Fibroblast of skin of right quadriceps (primary cell): ENCODE measurements around the gene CACNA2D1.

Experiments
- DNase-seq: peaks from one replicate; pipeline ENCODE4 v3.0.0-alpha.2; 2013

The CACNA2D1 gene

DNA sequence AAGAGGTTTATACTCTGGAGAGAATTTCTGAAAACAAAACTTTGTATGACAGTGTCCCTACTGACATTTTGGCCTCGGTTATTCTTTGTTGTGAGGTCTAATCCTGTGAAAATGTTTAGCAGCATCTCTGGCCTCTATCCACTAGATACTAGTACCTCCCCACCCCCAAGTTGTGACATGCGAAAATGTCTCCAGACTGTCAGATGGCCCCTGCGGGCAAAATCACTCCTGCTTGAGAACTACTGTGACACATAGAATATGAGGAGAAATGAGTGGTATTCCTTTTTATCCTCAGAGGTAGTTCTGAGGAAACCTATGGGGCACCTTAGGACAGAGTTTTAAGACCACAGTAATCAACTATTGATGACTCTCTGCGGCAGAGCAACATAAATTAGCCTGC is 358.5 kb downstream of the CACNA2D1 start:
- no peak for DNase-seq

DNA sequence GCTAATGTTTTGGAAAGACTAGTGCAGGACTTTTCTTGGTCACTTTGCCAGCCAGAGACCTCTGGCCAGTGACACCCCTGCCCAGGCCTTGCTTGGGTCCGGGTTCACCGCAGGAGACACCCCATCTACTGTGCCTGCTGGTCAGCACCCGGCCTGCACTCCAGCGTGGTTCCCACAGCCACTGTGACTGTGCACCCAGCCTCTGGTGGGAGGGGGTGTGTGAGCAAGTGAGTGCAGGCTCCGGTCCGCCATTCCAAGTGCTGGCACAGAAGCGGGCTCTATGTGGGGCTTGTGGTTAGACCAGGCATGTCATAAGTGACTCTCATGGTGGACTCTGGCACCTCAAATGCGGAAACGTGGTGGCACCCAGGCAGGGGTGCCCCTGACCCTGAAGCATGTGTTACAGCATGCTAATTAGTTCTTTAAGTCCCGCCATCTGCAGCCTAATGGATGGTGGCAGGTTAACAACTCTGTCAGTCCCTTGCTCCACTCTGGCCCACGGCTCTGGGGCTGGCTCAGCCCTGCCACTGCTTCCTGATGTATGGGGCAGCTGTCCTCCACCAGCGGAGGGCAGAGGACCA is 361.8 kb downstream of the CACNA2D1 start:
- no peak for DNase-seq

DNA sequence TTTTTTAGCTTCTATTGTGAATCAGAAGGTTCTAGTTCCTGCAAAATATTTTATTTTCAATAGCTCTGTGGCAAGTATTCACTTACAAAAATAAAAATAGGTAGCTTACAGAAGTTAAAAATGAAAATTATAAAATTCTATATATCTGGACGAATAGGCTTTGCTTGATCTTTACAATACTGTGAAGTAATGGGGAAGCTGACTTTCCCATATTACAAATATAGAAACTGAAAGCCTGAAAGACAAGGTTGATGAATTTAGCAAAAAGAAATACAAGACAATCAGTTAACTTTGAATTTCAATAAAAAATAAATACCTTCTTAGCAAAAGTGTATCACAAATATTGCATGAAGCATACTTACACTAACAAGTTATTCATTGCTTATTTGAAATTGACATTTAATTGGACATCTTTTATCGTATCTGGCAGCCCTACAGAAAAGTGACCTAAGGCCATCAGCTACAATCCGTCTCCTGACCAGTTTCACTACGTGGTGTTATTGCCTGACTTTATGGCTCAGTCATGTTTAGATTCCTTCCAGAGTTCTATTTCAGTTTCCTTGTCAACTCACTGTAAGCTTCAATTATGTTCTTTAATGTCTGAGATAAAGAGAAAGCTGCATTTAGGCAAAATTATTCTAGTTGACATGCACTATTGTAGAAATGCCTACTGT is 363.2 kb downstream of the CACNA2D1 start:
- no peak for DNase-seq

DNA sequence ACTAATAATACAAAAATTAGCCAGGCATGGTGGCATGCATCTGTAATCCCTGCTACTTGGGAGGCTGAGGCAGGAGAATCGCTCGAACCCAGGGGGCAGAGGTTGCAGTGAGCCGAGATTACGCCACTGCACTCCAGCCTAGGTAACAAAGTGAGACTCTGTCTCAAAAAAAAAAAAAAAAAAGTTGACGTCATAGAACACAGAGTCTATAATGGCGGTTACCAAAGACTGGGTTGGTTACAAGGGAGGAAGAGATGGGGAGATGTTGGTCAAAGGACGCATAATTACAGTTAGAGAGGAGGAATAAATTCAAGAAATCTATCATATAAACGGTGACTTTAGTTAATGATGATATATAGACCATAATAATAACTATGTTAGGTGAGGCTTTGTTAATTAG is 364.1 kb downstream of the CACNA2D1 start:
- no peak for DNase-seq

- no peak for DNase-seq
Observed at GRCh38 chr7:82078807-82079206, 364.8 kb downstream of the CACNA2D1 start.

- no peak for DNase-seq
Observed at GRCh38 chr7:82071468-82071867, 372.1 kb downstream of the CACNA2D1 start.

- no peak for DNase-seq
Observed at GRCh38 chr7:82067628-82068264, 375.8 kb downstream of the CACNA2D1 start.

- no peak for DNase-seq
Observed at GRCh38 chr7:82057476-82057875, 386.1 kb downstream of the CACNA2D1 start.

DNA sequence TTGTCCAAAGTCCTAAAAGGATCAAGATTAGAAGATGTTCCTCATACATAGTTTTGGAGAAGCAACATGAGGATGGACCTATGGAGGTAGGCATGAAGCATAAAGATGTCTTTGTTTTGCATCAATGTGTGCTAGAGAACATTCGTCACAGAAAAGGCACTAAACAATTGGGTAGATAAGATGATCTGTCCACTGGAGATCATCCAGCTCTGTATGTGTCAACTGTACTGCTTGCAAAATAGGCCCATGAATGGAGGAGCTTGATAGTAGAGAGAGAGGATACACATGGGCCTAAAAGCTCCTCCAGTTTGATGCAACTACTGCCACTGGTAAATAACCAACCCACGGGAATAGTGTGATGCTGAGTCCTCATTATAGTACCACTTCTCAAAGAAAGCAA is 387.3 kb downstream of the CACNA2D1 start:
- no peak for DNase-seq

GRCh38 chr7:82054544-82054943 is 389.0 kb downstream of the CACNA2D1 start:
- DNase-seq, result no peak

GRCh38 chr7:82053453-82054032 is 390.0 kb downstream of the CACNA2D1 start:
- no peak for DNase-seq

GRCh38 chr7:82051601-82052000 is 392.0 kb downstream of the CACNA2D1 start:
- DNase-seq, result peak; percentile 45

- peak; percentile 79 for DNase-seq
Observed at GRCh38 chr7:82050792-82051191, 392.8 kb downstream of the CACNA2D1 start.

DNA sequence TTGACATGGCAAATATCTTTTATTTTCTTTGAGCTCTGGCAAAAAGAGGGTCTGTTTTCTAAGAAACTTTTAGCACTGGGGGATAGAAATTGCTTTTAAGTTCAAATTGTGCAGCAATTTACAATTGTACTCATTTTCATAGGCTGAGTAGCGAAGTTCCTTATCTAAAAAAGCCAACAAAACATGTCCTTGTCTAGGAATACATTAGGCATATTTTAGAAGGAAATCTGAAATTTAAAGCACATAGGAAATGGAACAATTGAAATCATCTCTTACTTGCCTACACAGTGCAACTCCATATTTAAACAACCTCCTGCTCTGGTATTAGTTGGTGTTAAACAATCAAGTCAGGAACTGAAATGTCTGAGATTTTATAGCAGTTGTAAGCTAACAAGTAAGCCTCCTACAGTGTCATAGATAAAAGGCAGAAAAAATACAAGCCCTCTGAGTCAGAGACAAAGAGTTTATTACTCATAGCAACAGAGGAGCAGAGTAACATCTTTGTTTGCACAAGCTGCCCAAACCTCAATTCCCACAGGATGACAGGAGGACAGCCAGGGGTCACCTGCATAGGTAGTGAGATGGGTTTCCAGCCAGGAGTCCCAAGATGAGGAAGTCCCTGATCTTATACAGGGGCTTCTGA is 393.6 kb downstream of the CACNA2D1 start:
- peak; percentile 89 for DNase-seq

DNA sequence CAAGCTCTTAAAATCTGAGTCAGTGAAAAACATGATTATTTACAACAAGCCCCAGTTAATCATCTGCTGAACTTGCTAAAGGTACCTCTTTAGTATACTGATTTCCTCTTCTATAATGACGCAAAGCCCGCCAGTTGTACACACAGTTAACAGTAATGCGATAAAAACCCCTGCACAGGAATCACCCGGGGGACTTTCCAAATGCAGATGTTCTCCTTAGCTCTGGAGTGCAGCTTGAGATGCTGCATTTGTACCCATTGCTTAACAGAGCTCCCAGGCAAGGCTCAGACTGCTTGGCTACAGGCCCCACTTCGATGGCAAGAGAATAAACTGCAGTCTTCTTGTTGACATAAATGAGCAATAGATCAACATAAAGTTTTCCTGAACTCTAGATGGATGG is 394.1 kb downstream of the CACNA2D1 start:
- no peak for DNase-seq

DNA sequence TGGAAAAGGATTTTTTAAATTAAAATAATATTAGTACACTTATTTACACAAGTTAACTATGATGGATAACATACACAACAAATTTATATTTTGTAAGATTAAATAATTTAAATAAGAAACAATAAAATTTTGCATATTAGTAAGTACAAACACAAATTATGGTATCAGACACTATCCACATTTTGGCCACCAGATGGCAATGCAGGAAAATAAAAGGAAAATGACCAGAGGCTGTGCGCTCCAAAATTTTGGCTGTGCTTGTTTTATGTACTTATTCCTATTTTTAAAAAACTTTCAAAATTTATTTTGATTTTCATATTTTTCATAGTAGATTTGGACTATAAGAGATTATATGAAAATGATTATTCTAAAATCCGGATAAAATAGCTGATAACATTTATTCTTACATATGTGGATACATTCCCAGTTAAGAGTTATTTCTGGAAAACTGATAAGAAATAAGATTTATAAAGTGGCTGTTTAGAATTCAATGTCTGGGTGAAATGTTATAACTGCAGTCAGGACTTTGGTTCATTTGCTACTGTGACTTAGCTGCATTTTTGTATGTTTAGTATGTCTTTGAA is 399.0 kb downstream of the CACNA2D1 start:
- DNase-seq, result peak; percentile 52

DNA sequence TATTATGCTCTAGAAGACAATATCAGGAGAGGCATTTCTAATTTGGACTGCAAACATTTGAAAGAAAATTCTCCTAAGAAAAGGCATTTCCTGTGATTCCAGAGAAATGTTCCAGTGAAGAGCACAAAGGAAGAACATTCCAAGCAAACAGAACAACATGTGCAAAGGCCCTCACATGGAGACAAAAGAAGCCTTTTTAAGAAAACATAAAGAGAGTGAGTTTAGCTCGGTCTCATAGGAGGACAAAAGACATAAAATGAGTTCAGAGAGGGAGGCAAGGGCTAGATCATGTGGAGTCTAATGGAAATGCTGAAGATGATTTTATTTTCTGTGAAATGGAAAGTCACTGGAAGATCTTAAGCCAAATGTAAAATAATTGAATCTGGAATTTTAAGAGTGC is 404.0 kb downstream of the CACNA2D1 start:
- DNase-seq, result no peak

DNA sequence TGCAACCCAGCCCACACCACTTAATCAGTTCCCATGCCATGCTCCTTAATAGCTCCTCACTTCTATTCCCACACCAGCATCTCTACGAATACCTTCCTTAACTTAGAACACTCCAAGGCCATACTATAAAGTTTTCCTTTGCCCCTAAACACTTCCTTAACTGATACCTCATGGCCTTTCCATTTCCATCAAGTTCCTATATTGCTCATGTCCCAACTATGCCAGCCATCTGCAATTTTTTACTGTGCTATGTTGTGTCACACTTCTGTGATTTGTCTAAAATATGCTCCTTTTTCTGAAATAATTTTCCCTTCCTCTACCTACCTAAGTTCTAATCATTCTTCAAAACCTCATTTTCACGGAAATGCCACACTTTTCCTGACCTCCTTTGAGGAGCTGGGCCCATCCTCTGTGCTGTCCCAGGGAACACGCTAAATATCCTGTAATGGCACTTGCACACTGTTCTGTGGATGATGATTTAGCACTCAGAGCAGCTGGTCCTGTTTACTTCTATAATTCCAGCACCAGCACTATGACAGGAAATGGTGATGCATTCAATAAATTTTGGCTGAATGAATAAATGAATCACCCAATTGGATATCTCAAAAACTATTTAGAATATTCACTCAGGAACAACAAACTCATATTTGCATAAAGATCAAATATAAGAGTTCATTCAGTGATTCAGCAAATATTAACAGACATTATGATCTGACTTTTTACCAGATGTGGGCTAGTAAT is 407.3 kb downstream of the CACNA2D1 start:
- peak; percentile 89 for DNase-seq

DNA sequence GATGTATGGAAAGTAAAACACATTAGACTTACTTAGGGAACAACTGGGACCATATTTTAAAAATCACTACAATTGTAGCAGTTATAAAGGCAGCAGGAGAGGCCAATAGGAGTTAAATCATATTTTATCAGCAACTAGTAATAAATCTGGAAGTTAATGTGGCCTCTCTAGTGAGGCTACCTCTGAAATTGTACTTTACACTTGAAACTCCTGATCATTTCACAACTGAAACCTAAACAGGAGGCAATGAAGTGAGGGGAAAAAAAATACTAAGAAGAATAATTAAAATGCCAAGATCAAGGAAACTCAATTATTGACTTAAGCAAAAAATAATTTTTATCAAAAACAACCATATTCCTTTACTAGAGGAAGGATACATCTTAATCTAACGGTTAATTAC is 408.1 kb downstream of the CACNA2D1 start:
- no peak for DNase-seq

- DNase-seq, result no peak
Observed at GRCh38 chr7:82032901-82033300, 410.7 kb downstream of the CACNA2D1 start.

GRCh38 chr7:82029236-82029913 is 414.2 kb downstream of the CACNA2D1 start:
- DNase-seq, result peak; percentile 25

DNA sequence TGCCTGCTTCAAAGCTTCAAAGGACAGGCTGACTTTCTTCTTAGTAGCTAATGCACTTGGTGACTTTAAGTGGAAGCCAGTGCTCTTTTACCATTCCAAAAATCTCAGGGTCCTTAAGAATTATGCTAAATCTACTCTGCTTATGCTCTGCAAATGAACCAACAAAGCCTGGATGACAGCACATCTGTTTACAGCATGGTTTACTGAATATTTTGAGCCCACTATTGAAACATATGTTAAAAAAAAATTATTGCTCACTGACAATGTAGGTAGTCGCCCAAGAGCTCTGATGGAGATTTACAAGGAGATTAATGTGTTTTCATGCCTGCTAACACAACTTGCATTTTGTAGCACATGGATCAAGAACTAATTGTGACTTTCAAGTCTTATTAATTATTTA is 415.5 kb downstream of the CACNA2D1 start:
- DNase-seq, result no peak
